HUES6 (cell line): ENCODE results near the gene DCP2.

Source experiments
- H3K27ac ChIP-seq: 2 replicates; pipeline ENCODE4 v1.7.0; 2013; ENCODE audit warnings: low read depth, mild to moderate bottlenecking, low read length, inconsistent platforms
- H3K27me3 ChIP-seq: 2 replicates; pipeline ENCODE4 v1.6.1; 2013; ENCODE audit warnings: low read length; ENCODE audit not compliant: control insufficient read depth, insufficient read depth
- H3K36me3 ChIP-seq: 2 replicates; pipeline ENCODE4 v1.6.1; 2013; ENCODE audit warnings: low read length; ENCODE audit not compliant: control insufficient read depth, insufficient read depth
- H3K4me1 ChIP-seq: 2 replicates; pipeline ENCODE4 v1.6.1; 2013; ENCODE audit warnings: low read length; ENCODE audit not compliant: control insufficient read depth, insufficient read depth
- H3K4me3 ChIP-seq: 2 replicates; pipeline ENCODE4 v1.5.1; 2013; ENCODE audit warnings: low read depth, low read length
- H3K9ac ChIP-seq: one replicate; pipeline ENCODE4 v1.6.1; 2013; ENCODE audit warnings: mild to moderate bottlenecking, low read length
- H3K9me3 ChIP-seq: 2 replicates; pipeline ENCODE4 v1.6.1; 2013; ENCODE audit warnings: low read depth, low read length; ENCODE audit not compliant: control insufficient read depth, insufficient read depth

Gene DCP2

DNA sequence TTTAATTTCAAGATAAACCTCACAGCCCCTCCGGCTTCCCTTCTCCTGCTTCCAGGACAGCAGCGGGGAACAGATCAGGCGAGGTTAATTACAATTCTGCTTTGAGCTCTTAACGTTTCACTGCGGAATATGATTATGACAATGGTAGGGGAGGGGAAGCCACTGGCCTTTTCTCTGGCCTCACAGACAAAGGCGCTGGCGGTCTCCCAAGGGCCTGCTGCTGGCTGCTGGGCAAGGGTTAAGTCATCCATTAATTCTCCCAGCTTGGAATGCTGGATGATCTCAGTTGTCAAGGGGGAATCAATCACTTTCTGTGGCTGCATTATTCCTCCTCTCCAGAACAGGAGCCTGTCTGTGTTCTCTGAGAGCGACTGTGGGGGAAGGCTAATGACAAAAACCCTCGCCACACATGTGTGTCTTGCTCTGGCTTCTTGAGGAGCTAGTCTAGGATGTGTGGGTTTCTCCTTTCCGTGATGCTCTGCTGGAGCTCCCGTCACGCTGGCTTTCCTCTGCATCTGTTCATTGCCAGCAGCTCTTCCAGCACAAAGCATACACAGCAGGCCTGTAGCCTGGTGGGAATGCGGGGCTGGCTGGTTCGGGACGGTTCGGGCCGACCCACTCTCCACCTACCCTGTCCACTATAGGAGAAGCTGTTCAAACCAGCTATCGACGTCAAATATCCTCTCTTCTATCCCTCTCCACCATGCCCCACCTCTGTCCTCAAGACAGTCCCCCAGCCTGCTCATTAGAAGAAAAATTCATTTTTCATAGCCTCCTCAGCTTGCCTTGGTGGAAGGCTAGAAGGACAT is 82.8 kb downstream of the DCP2 start:
- no peaks in the 10 kb centered on the region for H3K9me3 ChIP-seq
- H3K27me3 ChIP-seq, result no peaks in the 10 kb centered on the region
- peaks cover 36% of the 10 kb centered on the region for H3K36me3 ChIP-seq
- no peak overlapping the region for H3K4me3 ChIP-seq
- H3K27ac ChIP-seq, result no peak overlapping the region
- no peak overlapping the region for H3K9ac ChIP-seq
- H3K4me1 ChIP-seq, result peaks cover 5% of the 10 kb centered on the region; the same call in 1 of the 2 replicates

DNA sequence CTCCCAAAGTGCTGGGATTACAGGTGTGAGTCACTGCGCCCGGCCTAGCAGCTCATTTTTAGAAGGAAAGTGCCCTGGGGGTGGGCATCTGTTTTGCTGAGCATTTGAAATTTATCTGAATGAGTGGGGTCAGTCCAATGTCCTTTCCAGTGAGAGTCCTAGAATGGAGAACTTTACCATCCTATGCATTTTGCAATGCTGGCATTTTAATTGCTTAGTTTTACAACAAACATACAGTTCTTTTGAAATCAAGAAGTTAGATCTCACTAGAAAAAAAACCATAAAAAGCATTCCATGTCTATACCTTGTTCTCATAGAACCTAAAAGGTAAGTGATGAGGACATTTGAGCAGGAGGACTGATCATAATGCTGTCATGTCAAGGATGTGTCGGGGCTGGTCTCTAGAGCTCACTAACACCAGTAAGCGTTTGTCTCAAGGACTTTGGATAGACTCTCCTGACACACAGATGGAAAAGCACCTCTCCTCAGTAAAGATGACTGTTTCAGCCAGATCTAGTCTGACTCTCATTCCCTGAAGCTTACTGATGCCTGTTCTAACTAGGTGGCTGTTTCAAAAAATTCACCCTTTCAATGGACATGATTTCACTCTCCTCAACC is 83.9 kb downstream of the DCP2 start:
- Histone ChIP-seq H3K27ac (no peak overlapping the region), H3K9me3 (no peaks in the 10 kb centered on the region), H3K4me1 (peaks cover 5% of the 10 kb centered on the region; the same call in 1 of the 2 replicates), H3K9ac (no peak overlapping the region), H3K27me3 (no peaks in the 10 kb centered on the region), H3K4me3 (no peak overlapping the region), H3K36me3 (peaks cover 42% of the 10 kb centered on the region)

DNA sequence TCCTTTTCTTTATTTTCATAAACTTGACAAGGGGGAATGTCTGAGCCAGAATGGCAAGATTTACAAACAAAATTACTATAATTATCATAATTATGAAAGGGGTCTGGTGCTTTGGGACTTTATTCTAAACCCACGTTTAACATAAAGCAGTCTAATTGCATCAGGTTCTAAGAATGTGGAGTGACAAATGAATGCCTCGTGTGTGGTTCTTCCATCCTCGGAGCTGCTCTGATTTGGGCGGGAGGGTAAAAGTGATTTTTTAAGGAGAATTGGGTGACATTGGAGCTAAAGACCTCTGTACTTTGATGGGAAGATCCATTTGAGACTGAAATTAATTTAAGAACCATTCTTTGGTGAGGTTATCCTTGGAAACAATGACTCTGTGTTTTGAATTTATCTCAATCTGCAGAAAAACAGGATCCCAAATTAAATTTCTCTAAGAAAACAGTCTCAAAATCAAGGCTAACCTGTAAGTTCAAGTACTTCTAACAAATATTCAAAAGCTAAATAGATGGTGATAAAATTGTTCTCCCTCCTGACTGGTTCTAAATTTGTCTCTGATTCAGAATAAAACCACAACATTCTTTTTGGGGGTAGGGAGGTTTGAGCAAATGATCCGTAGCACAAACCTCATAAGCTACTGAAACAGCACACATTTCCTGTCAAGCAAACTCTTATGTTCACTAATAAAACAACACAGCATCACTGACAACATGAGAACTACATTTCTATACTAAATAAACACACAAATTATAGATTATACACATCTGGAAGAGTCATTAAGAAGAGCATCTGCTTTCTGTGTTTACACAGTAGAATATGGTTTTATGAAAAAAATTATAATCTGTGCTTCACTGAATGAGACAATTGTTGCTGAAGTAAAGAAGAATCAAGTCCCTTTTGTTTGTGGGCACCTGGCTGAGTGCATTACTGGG is 85.5 kb downstream of the DCP2 start:
- H3K4me3 ChIP-seq, result no peak overlapping the region
- H3K4me1 ChIP-seq, result peaks cover 5% of the 10 kb centered on the region; the same call in 1 of the 2 replicates
- no peak overlapping the region for H3K9ac ChIP-seq
- H3K27ac ChIP-seq, result no peak overlapping the region
- no peaks in the 10 kb centered on the region for H3K27me3 ChIP-seq
- H3K9me3 ChIP-seq, result no peaks in the 10 kb centered on the region
- peaks cover 46% of the 10 kb centered on the region for H3K36me3 ChIP-seq

DNA sequence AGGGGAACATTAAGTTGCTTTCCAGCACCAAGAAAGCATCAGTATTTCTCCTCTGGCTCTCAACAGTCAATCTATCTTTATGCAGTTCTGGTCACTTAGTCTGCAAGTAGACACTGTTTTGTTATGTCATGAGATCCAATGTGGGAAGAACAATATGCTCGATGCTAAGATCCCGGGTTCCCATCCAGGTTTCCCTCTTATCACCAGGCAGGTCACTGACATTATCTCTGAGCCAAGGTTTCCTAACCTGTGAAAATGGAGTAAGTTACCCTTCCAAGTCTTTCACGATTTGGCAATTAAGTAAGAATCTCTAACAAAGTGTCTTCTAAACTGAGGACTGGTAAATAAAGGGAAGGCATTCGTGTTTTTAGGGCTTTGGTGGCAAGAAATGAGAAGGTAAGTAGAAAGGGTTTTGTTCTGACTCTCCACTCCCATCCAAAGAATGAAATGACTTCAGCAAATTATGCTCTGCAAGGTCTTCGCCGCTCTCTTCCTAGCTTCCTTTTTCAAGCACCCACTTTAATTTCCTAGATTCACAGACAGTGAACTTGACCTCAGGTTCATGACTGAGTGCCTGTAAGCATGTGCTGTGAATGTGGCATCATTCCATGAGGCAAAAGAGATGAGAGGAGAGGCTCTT is 86.4 kb downstream of the DCP2 start:
- H3K9ac ChIP-seq, result no peak overlapping the region
- no peak overlapping the region for H3K27ac ChIP-seq
- no peaks in the 10 kb centered on the region for H3K27me3 ChIP-seq
- H3K36me3 ChIP-seq, result peaks cover 48% of the 10 kb centered on the region
- H3K9me3 ChIP-seq, result no peaks in the 10 kb centered on the region
- H3K4me3 ChIP-seq, result no peak overlapping the region
- H3K4me1 ChIP-seq, result peaks cover 5% of the 10 kb centered on the region; the same call in 1 of the 2 replicates

DNA sequence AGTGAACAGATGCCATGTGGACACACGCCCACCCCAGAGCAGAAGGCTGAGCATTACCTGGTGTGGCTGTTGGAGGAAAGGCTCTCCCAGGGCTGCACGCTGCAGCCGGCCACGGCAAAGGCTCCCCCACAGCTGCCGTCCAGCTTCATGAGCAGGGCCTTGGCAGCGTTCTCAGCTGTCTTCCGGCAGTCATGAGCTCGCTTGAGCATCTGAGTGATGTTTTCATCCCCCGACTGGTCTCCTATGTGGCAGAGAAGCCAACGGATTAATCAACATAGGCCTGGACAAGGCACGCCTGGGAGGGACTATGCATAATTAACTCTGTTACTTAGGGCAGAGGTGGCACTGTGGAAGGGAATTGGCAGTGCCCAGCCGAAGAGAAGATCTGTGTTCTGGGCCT is 87.3 kb downstream of the DCP2 start:
- Histone ChIP-seq H3K9ac (no peak overlapping the region), H3K4me1 (peaks cover 6% of the 10 kb centered on the region; the same call in 1 of the 2 replicates), H3K4me3 (no peak overlapping the region), H3K27me3 (no peaks in the 10 kb centered on the region), H3K9me3 (no peaks in the 10 kb centered on the region), H3K27ac (no peak overlapping the region), H3K36me3 (peaks cover 43% of the 10 kb centered on the region)

DNA sequence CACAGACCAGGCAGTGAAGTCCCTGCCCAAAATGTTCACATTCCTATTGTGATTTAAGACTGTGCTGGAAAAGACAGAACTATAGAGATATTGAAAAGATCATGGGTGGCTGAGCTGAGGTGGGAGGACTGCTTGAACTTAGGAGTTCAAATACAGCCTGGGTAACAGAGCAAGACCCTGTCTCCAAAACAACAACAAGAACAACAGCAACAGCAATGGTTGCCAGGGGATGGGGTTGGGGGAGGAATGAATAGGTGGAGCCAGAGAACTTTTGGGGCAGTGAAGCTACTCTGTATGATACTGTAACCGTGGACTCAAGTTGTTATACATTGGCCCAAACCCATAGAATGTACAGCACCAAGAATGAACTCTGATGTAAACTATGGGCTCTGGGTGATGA is 88.2 kb downstream of the DCP2 start:
- peaks cover 39% of the 10 kb centered on the region for H3K36me3 ChIP-seq
- H3K9ac ChIP-seq, result no peak overlapping the region
- no peak overlapping the region for H3K27ac ChIP-seq
- no peaks in the 10 kb centered on the region for H3K27me3 ChIP-seq
- H3K4me3 ChIP-seq, result no peak overlapping the region
- no peaks in the 10 kb centered on the region for H3K9me3 ChIP-seq
- peaks cover 8% of the 10 kb centered on the region for H3K4me1 ChIP-seq

DNA sequence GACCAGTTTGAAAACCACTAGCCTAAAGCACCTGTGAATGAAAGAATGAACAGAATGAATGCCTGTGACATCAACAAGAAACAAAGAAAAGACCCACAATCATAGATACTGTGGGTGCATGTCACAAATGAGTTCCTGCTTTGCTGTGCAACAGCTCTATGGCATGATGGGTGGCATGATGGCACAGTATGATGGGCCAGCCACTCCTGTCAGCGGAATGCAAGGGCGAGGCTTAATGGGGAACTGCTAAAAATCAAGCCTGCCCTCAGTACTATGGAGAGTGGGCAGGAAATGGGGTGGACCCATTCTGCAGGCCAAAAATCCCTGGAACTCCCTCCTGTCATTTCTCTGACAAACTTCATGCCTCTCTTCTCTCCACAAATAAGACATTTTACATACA is 89.0 kb downstream of the DCP2 start:
- no peaks in the 10 kb centered on the region for H3K9me3 ChIP-seq

DNA sequence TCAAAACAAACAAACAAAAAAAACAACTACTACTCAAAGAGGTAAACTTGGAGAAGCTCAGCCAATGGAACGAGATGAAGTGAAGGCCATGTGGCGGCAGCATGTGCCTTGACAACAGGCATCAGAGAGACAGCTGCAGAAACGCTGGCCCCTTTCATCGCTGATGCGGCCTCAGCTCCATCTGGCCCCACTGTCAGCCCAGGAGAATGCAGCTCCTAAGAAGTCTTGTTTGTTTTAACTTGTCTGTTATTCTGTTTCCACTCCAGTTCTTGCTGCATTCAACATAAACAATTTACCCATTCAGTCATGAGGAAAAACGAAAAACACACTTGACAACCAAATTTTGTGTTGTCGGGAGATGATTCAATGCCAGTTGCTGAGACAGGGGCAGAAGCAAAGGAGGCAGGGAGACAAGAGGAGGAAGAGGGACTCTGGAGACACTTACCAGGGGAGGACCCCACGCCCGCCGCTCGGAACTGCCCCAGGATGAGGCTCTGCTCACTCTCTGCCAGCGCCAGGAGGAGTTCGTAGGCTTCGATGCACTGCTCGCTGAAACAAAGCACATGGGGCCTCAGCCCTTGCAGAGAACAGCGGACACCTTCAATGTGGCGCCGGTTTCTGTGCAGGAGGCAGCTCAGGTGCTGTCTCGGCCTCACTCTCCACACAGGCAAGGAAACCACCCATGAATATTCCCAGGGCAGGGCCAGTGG is 91.2 kb downstream of the DCP2 start:
- Histone ChIP-seq H3K9me3 (no peaks in the 10 kb centered on the region), H3K4me3 (no peak overlapping the region), H3K36me3 (peaks cover 28% of the 10 kb centered on the region), H3K27me3 (no peaks in the 10 kb centered on the region), H3K9ac (no peak overlapping the region), H3K4me1 (peaks cover 26% of the 10 kb centered on the region), H3K27ac (no peak overlapping the region)

More for the DNA sequence above, 89.0 kb downstream of the DCP2 start:
- Histone ChIP-seq H3K27ac (no peak overlapping the region), H3K36me3 (peaks cover 37% of the 10 kb centered on the region), H3K4me1 (peaks cover 15% of the 10 kb centered on the region), H3K9ac (no peak overlapping the region), H3K27me3 (no peaks in the 10 kb centered on the region), H3K4me3 (no peak overlapping the region)

DNA sequence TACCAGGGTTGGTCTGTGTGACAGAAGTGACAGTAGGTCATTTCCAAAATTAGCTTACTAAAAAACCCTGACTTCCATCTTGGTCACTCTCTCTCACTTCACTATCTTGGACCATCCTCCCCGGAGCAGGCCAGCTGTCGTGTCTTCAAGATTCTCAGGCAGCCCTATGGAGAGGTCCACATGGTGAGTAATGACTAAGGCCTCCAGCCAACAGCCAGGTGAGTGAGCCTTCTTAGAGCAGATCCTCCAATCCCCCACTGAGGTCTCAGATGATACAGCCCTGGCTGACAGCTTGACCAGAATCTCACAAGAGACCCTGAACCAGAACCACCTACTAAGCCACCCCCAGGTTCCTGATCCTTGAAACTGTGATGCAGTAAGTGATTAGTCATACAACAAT is 92.0 kb downstream of the DCP2 start:
- H3K36me3 ChIP-seq, result peaks cover 21% of the 10 kb centered on the region
- no peak overlapping the region for H3K9ac ChIP-seq
- peaks cover 32% of the 10 kb centered on the region for H3K4me1 ChIP-seq

More for the DNA sequence above, 92.0 kb downstream of the DCP2 start:
- Histone ChIP-seq H3K4me3 (no peak overlapping the region), H3K9me3 (no peaks in the 10 kb centered on the region), H3K27me3 (no peaks in the 10 kb centered on the region), H3K27ac (no peak overlapping the region)
